Measurements from ENCODE around the gene ITPRIP. TPM values are rescaled to one million over a fixed set of nuclear protein-coding genes. Genes with fewer than 3 reads are reported as not detected.

ITPRIP gene
- total and polyA plus RNA-seq, 2 of the 8 experiments (the other 6 are each of a cell fraction or from before 2014, with no cell fraction given), result 15.3 to 16.9 TPM

DNA sequence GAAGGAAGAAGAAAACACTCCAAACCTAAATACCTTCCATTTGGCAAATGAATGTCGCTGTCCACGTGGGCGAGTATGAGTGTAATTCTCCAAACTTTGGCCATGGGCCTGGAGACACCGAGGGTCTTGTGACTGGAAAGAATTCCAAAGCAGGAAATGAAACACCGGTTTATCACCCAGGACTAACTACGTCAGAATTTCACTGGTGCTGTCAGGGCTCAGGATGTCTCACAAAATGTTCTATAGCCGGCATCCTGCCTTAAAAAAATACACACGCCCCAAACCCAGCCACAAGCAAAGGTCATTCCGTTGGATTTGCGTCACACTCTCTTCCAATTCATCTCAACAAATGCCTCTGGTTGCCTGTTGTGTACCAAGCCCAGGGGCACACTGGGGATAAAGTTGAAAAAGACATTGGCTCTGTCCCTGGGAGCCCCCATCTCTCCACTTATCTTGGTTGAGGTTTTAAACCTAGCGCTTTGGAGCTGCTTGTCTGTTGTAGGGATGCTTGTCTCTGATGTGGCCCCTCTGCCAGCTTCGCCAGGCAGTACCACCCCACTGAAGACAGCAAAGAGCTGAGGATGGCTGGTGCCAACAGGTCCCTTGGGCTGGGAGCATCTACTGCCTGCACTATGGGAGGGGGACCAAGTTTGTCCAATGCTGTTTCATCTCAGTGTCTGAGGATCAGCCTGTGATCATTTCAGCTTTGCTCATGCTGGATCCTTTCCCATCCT lies 38.1 kb downstream of the ITPRIP start:
- H3K23ac ChIP-seq (ENCODE audit: insufficient read length), result no peak overlapping the region
- no peak for FAIRE-seq
- CTCF ChIA-PET (ENCODE audit: partially characterized antibody), result interaction anchor here (0.9 to 16.1 kb wide), 11 partner anchors 9 to 243 kb away, joined by 3 to 379 read pairs (median 3); partner anchors contain the start of gene CFAP58
- no peak overlapping the region for H3K18ac ChIP-seq (ENCODE audit: extremely low read depth, low read length)
- H3K27me3 ChIP-seq (replicated peaks in 1 of 4; ENCODE audit: control insufficient read depth in 3 of 4, extremely low read depth in 1 of 4, insufficient read depth in 3 of 4, low read length in 3 of 4), result no peaks in the 10 kb centered on the region
- H2BK120ac ChIP-seq (replicated peaks; ENCODE audit: low read depth, low read length), result no peak overlapping the region
- no peak overlapping the region for H2BK12ac ChIP-seq (ENCODE audit: low read depth, low read length)
- no peak overlapping the region for H2BK15ac ChIP-seq (ENCODE audit: low read length)
- TF ChIP-seq GABPA (IDR thresholded peaks at IDR 0.05; ENCODE audit: borderline replicate concordance, insufficient read depth, low read length) (no peak), TCF12 (IDR thresholded peaks at IDR 0.05; ENCODE audit: low read depth, low read length) (no peak)
- TF ChIP-seq, protein P1, sequence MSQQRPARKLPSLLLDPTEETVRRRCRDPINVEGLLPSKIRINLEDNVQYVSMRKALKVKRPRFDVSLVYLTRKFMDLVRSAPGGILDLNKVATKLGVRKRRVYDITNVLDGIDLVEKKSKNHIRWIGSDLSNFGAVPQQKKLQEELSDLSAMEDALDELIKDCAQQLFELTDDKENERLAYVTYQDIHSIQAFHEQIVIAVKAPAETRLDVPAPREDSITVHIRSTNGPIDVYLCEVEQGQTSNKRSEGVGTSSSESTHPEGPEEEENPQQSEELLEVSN (IDR thresholded peaks at IDR 0.05), result no peak
- TF ChIP-seq, protein P2, sequence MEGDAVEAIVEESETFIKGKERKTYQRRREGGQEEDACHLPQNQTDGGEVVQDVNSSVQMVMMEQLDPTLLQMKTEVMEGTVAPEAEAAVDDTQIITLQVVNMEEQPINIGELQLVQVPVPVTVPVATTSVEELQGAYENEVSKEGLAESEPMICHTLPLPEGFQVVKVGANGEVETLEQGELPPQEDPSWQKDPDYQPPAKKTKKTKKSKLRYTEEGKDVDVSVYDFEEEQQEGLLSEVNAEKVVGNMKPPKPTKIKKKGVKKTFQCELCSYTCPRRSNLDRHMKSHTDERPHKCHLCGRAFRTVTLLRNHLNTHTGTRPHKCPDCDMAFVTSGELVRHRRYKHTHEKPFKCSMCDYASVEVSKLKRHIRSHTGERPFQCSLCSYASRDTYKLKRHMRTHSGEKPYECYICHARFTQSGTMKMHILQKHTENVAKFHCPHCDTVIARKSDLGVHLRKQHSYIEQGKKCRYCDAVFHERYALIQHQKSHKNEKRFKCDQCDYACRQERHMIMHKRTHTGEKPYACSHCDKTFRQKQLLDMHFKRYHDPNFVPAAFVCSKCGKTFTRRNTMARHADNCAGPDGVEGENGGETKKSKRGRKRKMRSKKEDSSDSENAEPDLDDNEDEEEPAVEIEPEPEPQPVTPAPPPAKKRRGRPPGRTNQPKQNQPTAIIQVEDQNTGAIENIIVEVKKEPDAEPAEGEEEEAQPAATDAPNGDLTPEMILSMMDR (IDR thresholded peaks at IDR 0.05; ENCODE audit: control extremely low read depth in 1 of 3, insufficient read depth in 1 of 3, low read depth in 1 of 3, low read length in 3 of 3), result no peak
- no peak overlapping the region for H4K91ac ChIP-seq (replicated peaks; ENCODE audit: insufficient read length, low read length)
- H3K4ac ChIP-seq (replicated peaks; ENCODE audit: insufficient read length, low read depth, low read length), result no peak overlapping the region
- H3K9ac ChIP-seq (replicated peaks in 1 of 4; ENCODE audit: extremely low read depth in 1 of 4, low read depth in 3 of 4, low read length in 3 of 4), result no peak overlapping the region
- H4K5ac ChIP-seq (ENCODE audit: insufficient read length, low read depth, low read length), result no peak overlapping the region
- H3K79me1 ChIP-seq (ENCODE audit: low read depth, low read length), result no peaks in the 10 kb centered on the region
- no peak overlapping the region for H3K14ac ChIP-seq (ENCODE audit: insufficient read length)
- peaks cover 12 to 14% of the 10 kb centered on the region in 2 experiments for H3K9me3 ChIP-seq (ENCODE audit: insufficient read depth in 2 of 2, low read depth in 1 of 2, low read length in 1 of 2)
- H3K27ac ChIP-seq (ENCODE audit: low read depth, low read length), result no peak overlapping the region
- DNase-seq (ENCODE audit: low read depth in 1 of 2, low spot score in 2 of 2), result no peak
- no peak overlapping the region for H3K4me3 ChIP-seq (ENCODE audit: extremely low read depth in 1 of 4, insufficient read depth in 2 of 4, low read depth in 3 of 4, low read length in 4 of 4)
- no peak overlapping the region for H2AK5ac ChIP-seq (ENCODE audit: low read depth, low read length)
- H4K8ac ChIP-seq (ENCODE audit: extremely low read depth, insufficient read depth, low read length), result no peak overlapping the region
- no peaks in the 10 kb centered on the region for H3K79me2 ChIP-seq (ENCODE audit: control insufficient read depth in 1 of 2, insufficient read depth in 2 of 2, low read length in 2 of 2)
- peaks cover 0 to 2% (median 0%) of the 10 kb centered on the region in 4 experiments; a peak in 2 of 8 replicates for H3K36me3 ChIP-seq (ENCODE audit: control insufficient read depth in 2 of 4, insufficient read depth in 4 of 4, low read length in 3 of 4)
- 92% methylated on average over 12 of the region's 12 CpGs; no CpG with 5 or more reads in 1 of the 2 experiments for WGBS, 2 experiments (ENCODE audit: extremely low coverage in 1 of 2, insufficient coverage in 1 of 2, insufficient read length in 1 of 2, insufficient replicate concordance in 2 of 2, low coverage in 1 of 2, low lambda C conversion rate in 2 of 2, missing lambda C conversion rate in 1 of 2)
- no peak overlapping the region for H2BK5ac ChIP-seq (ENCODE audit: low read depth, low read length)
- no peak overlapping the region for H2BK20ac ChIP-seq (ENCODE audit: low read length)
- H4K20me1 ChIP-seq (replicated peaks in 1 of 2; ENCODE audit: control insufficient read depth in 1 of 2, insufficient read depth in 2 of 2, low read length in 2 of 2), result no peaks in the 10 kb centered on the region
- no peak overlapping the region for H2AFZ ChIP-seq (ENCODE audit: low read length)
- POLR2A ChIA-PET (ENCODE audit: partially characterized antibody), result interaction anchor here (1.2 to 2.0 kb wide), 3 partner anchors 7 to 38 kb away, joined by 3 to 5 read pairs (median 4); partner anchors contain the start of gene ITPRIP
- H3K4me1 ChIP-seq (replicated peaks in 1 of 4; ENCODE audit: control insufficient read depth in 3 of 4, insufficient read depth in 4 of 4, low read length in 3 of 4), result no peaks in the 10 kb centered on the region
- H3K56ac ChIP-seq (replicated peaks; ENCODE audit: insufficient read length, low read depth, low read length), result no peak overlapping the region
- no peaks in the 10 kb centered on the region for H3K23me2 ChIP-seq (ENCODE audit: low read depth, low read length)
- H3K4me2 ChIP-seq (ENCODE audit: insufficient read depth in 1 of 2, low read depth in 2 of 2, low read length in 2 of 2), result no peak overlapping the region

All from H1 (cell line).